Measurements from ENCODE around the gene PANX1.

PANX1 gene

GRCh38 chr11:94129512-94130297 is 1.1 kb downstream of the PANX1 start:
- TF ChIP-seq, protein P1, sequence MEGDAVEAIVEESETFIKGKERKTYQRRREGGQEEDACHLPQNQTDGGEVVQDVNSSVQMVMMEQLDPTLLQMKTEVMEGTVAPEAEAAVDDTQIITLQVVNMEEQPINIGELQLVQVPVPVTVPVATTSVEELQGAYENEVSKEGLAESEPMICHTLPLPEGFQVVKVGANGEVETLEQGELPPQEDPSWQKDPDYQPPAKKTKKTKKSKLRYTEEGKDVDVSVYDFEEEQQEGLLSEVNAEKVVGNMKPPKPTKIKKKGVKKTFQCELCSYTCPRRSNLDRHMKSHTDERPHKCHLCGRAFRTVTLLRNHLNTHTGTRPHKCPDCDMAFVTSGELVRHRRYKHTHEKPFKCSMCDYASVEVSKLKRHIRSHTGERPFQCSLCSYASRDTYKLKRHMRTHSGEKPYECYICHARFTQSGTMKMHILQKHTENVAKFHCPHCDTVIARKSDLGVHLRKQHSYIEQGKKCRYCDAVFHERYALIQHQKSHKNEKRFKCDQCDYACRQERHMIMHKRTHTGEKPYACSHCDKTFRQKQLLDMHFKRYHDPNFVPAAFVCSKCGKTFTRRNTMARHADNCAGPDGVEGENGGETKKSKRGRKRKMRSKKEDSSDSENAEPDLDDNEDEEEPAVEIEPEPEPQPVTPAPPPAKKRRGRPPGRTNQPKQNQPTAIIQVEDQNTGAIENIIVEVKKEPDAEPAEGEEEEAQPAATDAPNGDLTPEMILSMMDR (IDR thresholded peaks at IDR 0.05; ENCODE audit: low read depth, low read length) = no peak
- DNase-seq (ENCODE audit: extremely low read depth, low read depth) = no peak

- peak; percentile 77 for DNase-seq (ENCODE audit: extremely low read depth, low read depth)
- TF ChIP-seq, protein P1 (IDR thresholded peaks at IDR 0.05; ENCODE audit: low read depth, low read length) = no peak
Observed at GRCh38 chr11:94130298-94131046, 1.8 kb downstream of the PANX1 start.

- TF ChIP-seq, protein P1 (IDR thresholded peaks at IDR 0.05; ENCODE audit: low read depth, low read length) = no peak
- no peak for DNase-seq (ENCODE audit: extremely low read depth, low read depth)
Observed at GRCh38 chr11:94131047-94131717, 2.5 kb downstream of the PANX1 start.

GRCh38 chr11:94131718-94132115 is 3.1 kb downstream of the PANX1 start:
- TF ChIP-seq, protein P1 (IDR thresholded peaks at IDR 0.05; ENCODE audit: low read depth, low read length) = no peak
- DNase-seq (ENCODE audit: extremely low read depth, low read depth) = no peak

GRCh38 chr11:94132152-94132558 is 3.5 kb downstream of the PANX1 start:
- TF ChIP-seq, protein P1 (IDR thresholded peaks at IDR 0.05; ENCODE audit: low read depth, low read length) = no peak
- DNase-seq (ENCODE audit: extremely low read depth, low read depth) = peak; percentile 46

GRCh38 chr11:94132823-94133408 is 4.3 kb downstream of the PANX1 start:
- DNase-seq (ENCODE audit: extremely low read depth, low read depth) = no peak
- TF ChIP-seq, protein P1 (IDR thresholded peaks at IDR 0.05; ENCODE audit: low read depth, low read length) = no peak

Measured in AG09319 (cell line).